Measurements from ENCODE around the gene RAB1A.

The RAB1A gene

DNA sequence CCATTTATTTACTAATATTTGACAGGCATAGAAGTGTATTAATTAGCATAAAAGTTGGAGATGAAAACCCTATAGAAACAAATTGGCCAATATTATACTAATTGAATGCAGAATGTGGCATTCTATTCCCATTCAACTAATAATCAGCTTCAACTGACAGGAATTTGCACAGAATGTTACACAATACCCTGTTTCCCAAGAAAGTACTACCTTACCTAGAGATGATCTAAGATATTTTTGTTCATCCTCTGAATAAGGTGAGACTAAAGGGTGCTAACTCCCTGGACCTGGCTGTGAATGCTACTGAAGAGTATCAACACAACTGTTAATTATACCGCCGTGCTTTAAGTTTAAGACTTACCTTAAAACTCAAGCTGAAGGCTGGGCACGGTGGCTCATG is 44.8 kb downstream of the RAB1A start:
- DNase-seq: no peak

DNA sequence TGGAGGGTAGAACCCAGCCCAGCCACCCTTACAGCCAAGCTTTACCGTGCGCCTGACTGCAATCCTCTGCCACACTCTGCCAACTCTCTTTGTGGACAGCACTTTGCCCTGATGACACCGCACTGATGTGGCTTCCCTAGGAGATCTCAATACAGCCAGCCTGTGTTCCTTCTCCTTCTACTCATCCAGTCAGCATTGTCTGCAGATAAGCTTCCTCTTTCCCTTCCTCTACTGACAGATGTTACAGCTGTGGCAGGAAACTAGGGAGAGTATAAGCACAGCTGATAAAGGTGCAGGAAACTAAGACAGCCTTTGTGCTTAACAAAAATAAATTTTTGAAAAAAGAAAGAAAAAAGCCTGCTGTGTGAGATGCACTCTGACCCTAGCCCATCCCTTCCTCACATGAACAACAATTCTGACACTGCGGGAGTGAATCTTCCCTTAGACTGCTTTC is 48.6 kb downstream of the RAB1A start:
- DNase-seq: no peak

- DNase-seq: no peak
Measured at GRCh38 chr2:65079017-65079416, 50.9 kb downstream of the RAB1A start.

GRCh38 chr2:65077898-65078297 is 52.0 kb downstream of the RAB1A start:
- DNase-seq: no peak

GRCh38 chr2:65076345-65076710 is 53.6 kb downstream of the RAB1A start:
- DNase-seq: no peak

DNA sequence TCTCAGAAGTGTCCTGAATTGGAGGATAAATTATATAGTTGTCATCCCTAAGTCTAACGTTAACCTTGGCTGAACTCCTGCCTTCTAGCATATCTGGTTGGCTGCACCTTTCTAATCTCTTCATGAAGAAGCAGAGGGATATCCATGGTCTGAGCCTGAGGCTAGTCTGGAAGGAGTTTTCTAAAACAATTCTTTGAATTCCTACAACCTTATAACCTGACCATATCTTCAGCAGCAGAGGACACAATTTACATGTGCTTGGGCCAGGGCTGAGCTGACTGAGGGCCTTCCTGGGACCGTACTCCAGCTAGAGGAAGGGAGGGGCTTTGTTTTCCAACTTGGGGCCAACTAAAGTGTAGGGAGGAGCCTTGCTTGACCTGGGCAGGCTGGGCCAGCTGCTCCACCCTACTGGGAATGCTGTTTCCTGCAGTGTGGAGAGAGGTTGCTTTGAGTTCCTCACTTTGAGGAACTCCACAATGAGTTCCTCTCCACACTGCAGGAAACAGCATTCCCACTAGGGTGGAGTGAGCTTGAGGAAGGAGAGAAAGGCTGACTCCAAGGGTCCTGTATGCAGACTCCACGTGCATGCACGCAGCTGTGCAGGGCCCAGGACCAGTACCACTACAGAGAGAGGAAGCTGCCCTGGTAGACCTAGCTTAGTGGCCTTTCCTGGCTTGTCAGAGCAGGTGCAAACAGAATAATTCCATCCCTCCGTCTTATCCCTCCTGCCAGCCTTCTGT is 54.1 kb downstream of the RAB1A start:
- no peak for DNase-seq

GRCh38 chr2:65075176-65075575 is 54.7 kb downstream of the RAB1A start:
- no peak for DNase-seq

- no peak for DNase-seq
Measured at GRCh38 chr2:65073879-65074565, 55.9 kb downstream of the RAB1A start.

GRCh38 chr2:65072181-65072970 is 57.5 kb downstream of the RAB1A start:
- no peak for DNase-seq

- DNase-seq: no peak
Measured at GRCh38 chr2:65071499-65072180, 58.3 kb downstream of the RAB1A start.

GRCh38 chr2:65070856-65071255 is 59.0 kb downstream of the RAB1A start:
- no peak for DNase-seq

GRCh38 chr2:65070172-65070830 is 59.6 kb downstream of the RAB1A start:
- DNase-seq: no peak

DNA sequence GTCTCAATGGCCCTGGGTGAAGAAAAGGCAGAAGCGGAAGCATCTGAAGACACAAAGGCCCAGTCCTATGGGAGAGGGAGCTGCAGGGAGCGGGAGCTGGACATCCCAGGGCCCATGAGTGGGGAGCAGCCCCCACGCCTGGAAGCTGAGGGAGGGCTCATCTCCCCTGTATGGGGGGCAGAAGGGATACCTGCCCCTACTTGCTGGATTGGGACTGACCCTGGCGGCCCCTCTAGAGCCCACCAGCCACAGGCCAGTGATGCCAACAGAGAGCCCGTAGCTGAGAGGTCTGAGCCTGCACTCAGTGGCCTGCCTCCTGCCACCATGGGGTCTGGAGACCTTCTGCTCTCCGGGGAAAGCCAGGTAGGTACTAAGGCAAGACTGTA is 60.5 kb downstream of the RAB1A start:
- DNase-seq: no peak

- no peak for DNase-seq
Measured at GRCh38 chr2:65067806-65068553, 61.9 kb downstream of the RAB1A start.

- DNase-seq: no peak
Measured at GRCh38 chr2:65064728-65065552, 65.0 kb downstream of the RAB1A start.

GRCh38 chr2:65062843-65063825 is 66.8 kb downstream of the RAB1A start:
- DNase-seq: no peak

DNA sequence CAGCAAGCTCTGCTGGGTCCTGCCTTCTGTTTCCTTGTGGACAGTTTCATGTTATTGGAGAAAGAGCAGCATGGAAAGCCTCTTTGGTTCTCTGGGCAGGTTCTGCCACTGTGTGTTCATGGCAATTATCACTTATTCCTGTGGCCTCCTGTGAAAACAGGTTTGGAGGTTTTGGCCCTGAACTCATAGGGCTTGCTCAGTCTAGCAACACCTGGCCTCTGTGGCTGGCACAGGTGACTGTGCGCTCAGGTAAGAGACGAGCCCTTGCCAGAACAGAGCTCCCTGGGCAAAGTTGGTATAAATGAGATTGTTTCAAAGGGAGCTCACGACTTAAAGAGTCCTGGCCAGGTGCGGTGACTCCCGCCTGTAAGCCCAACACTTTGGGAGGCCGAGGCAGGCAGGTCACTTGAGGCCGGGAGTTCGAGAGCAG is 68.0 kb downstream of the RAB1A start:
- DNase-seq: no peak

GRCh38 chr2:65061146-65061909 is 68.6 kb downstream of the RAB1A start:
- no peak for DNase-seq

DNA sequence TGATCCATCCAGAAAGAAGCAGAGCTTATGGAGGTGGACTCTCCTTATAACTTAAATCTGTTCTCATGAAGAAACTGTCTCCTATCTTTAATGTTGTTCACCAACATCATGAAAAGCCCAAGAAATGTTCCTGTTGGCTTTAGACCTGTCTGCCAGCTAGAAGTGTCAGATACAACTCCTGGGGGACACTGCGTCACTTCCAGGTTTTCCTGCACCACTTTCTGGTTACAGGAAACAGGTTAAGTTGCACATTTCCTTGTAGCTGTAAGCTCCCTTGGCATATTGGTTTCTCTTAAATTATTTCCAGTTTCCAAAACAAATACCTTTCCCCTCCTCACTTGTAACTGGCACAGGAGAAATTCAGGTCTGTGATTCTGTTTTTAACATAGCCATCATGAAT is 70.8 kb downstream of the RAB1A start:
- no peak for DNase-seq
